ENCODE results near the gene CEMIP2. TPM values are rescaled to one million over a fixed set of nuclear protein-coding genes. Genes with fewer than 3 reads are reported as not detected.

CEMIP2 gene
- total RNA-seq, 5 donors from 2014 or later (not counting 1 experiment from before 2014, with no cell fraction given): 82.1 to 285 (median 90.8) TPM

GRCh38 chr9:71781391-71781790 is 13.1 kb upstream of the CEMIP2 start:
- H3K27ac ChIP-seq (ENCODE audit: low read length): peak overlapping the region; percentile 94
- Mint-ChIP-seq H3K9me3 (no peaks in the 10 kb centered on the region), H3K4me1 (peaks cover 46 to 48% (median 46%) of the 10 kb centered on the region in 3 donors), H3K36me3 (no peaks in the 10 kb centered on the region), H3K27ac (peak overlapping the region; percentile 97 to 99), H3K4me3 (peak overlapping the region; percentile 6 to 61 (median 25)), H3K27me3 (no peaks in the 10 kb centered on the region)
- ATAC-seq (replicated peaks in 1 of 4) (peak in 2 of 4 experiments; percentile 21 to 36), DNase-seq (peak in 1 of 35 experiments; percentile 38)
- ChIA-PET CTCF (interaction anchor here (0.5 to 4.2 kb wide), 12 partner anchors 9 to 1362 kb away, joined by 3 to 44 read pairs (median 6); partner anchors contain the start of genes ABHD17B (in 1 of the 2) and C9orf85 (in 1 of the 2)), POLR2A (interaction anchor here (0.7 to 2.8 kb wide), 6 partner anchors 9 to 37 kb away, joined by 3 to 13 read pairs (median 7); partner anchors contain the start of gene CEMIP2 (in 1 of the 2))
- no peaks in the 10 kb centered on the region for H3K9me3 ChIP-seq
- no peak overlapping the region for H3K4me3 ChIP-seq (ENCODE audit: control insufficient read depth in 1 of 2, extremely low read depth in 1 of 2, low read length in 1 of 2)
- H3K4me1 ChIP-seq (ENCODE audit: control insufficient read depth in 1 of 2, extremely low read depth in 1 of 2, insufficient read depth in 2 of 2, low read length in 2 of 2): peaks cover 29 to 32% of the 10 kb centered on the region in 2 experiments
- H3K36me3 ChIP-seq (ENCODE audit: control insufficient read depth in 2 of 2, extremely low read depth in 1 of 2, insufficient read depth in 1 of 2, low read length in 1 of 2): no peaks in the 10 kb centered on the region
- no peaks in the 10 kb centered on the region for H3K27me3 ChIP-seq (replicated peaks in 1 of 2; ENCODE audit: control insufficient read depth in 2 of 2, extremely low read depth in 1 of 2, insufficient read depth in 2 of 2, low read length in 1 of 2)

DNA sequence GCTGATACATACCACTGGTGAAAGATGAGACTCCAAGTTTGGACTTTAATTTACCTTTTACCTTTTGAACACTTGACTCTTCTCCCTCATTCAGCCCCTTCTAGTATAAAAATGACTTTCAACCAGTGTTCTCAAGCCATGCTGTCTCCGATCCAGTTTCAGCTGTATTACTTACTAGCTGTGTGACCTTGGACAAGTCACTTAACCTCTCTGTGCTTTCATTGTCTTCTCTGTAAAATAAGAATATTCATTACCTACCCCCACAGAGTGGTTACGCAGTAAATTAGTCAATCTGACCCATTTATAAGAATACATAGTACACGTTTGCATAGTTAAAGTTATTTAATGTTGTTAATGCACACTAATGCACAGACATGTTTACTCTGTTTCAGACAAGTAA is 12.6 kb upstream of the CEMIP2 start:
- H3K27me3 Mint-ChIP-seq: no peaks in the 10 kb centered on the region

GRCh38 chr9:71778085-71778484 is 9.8 kb upstream of the CEMIP2 start:
- peaks cover 37 to 42% (median 38%) of the 10 kb centered on the region in 3 donors for H3K4me1 Mint-ChIP-seq
- H3K4me1 ChIP-seq (ENCODE audit: control insufficient read depth in 1 of 2, extremely low read depth in 1 of 2, insufficient read depth in 2 of 2, low read length in 2 of 2): peaks cover 21 to 30% of the 10 kb centered on the region in 2 experiments
- CTCF ChIA-PET: interaction anchor here in 1 of 2 donors (0.5 kb wide), 1 partner anchor 42 kb away, joined by 4 read pairs; no protein-coding TSS in a partner anchor
- DNase-seq: no peak
- no peaks in the 10 kb centered on the region for H3K36me3 Mint-ChIP-seq
- H3K4me3 ChIP-seq (ENCODE audit: control insufficient read depth in 1 of 2, extremely low read depth in 1 of 2, low read length in 1 of 2): no peak overlapping the region
- no peak overlapping the region for H3K27ac Mint-ChIP-seq
- ATAC-seq (replicated peaks in 1 of 4): no peak
- H3K9me3 ChIP-seq: no peaks in the 10 kb centered on the region
- no peaks in the 10 kb centered on the region for H3K9me3 Mint-ChIP-seq
- no peaks in the 10 kb centered on the region for H3K27me3 Mint-ChIP-seq
- no peaks in the 10 kb centered on the region for H3K27me3 ChIP-seq (replicated peaks in 1 of 2; ENCODE audit: control insufficient read depth in 2 of 2, extremely low read depth in 1 of 2, insufficient read depth in 2 of 2, low read length in 1 of 2)
- no peak overlapping the region for H3K27ac ChIP-seq (ENCODE audit: low read length)
- POLR2A ChIA-PET: interaction anchor here in 1 of 2 donors (0.6 kb wide), 1 partner anchor 132 kb away, joined by 10 read pairs; no protein-coding TSS in a partner anchor
- H3K36me3 ChIP-seq (ENCODE audit: control insufficient read depth in 2 of 2, extremely low read depth in 1 of 2, insufficient read depth in 1 of 2, low read length in 1 of 2): no peaks in the 10 kb centered on the region
- 84% methylated on average over 4 of the region's 5 CpGs for WGBS (ENCODE audit: insufficient coverage)
- no peak overlapping the region for H3K4me3 Mint-ChIP-seq

More for the DNA sequence above, 12.6 kb upstream of the CEMIP2 start:
- no peak for ATAC-seq (replicated peaks in 1 of 4)
- DNase-seq: no peak
- Mint-ChIP-seq H3K36me3 (no peaks in the 10 kb centered on the region), H3K9me3 (no peaks in the 10 kb centered on the region), H3K4me1 (peaks cover 46 to 51% (median 46%) of the 10 kb centered on the region in 3 donors), H3K4me3 (peak overlapping the region in 2 of 3 donors; percentile 25 to 61), H3K27ac (peak overlapping the region; percentile 97 to 99)
- Histone ChIP-seq H3K4me1 (ENCODE audit: control insufficient read depth in 1 of 2, extremely low read depth in 1 of 2, insufficient read depth in 2 of 2, low read length in 2 of 2) (peaks cover 29 to 32% of the 10 kb centered on the region in 2 experiments), H3K4me3 (ENCODE audit: control insufficient read depth in 1 of 2, extremely low read depth in 1 of 2, low read length in 1 of 2) (no peak overlapping the region), H3K9me3 (no peaks in the 10 kb centered on the region), H3K27ac (ENCODE audit: low read length) (peak overlapping the region; percentile 94), H3K36me3 (ENCODE audit: control insufficient read depth in 2 of 2, extremely low read depth in 1 of 2, insufficient read depth in 1 of 2, low read length in 1 of 2) (no peaks in the 10 kb centered on the region), H3K27me3 (replicated peaks in 1 of 2; ENCODE audit: control insufficient read depth in 2 of 2, extremely low read depth in 1 of 2, insufficient read depth in 2 of 2, low read length in 1 of 2) (no peaks in the 10 kb centered on the region)
- ChIA-PET CTCF (interaction anchor here (0.6 to 4.2 kb wide), 14 partner anchors 11 to 421 kb away, joined by 3 to 44 read pairs (median 5); partner anchors contain the start of genes ABHD17B (in 1 of the 2) and C9orf85 (in 1 of the 2)), POLR2A (interaction anchor here (0.6 to 2.8 kb wide), 10 partner anchors 8 to 101 kb away, joined by 3 to 13 read pairs (median 6); partner anchors contain the start of gene CEMIP2 (in 1 of the 2))
- no CpG with 5 or more reads among the region's 3 CpGs for WGBS (ENCODE audit: insufficient coverage)

DNA sequence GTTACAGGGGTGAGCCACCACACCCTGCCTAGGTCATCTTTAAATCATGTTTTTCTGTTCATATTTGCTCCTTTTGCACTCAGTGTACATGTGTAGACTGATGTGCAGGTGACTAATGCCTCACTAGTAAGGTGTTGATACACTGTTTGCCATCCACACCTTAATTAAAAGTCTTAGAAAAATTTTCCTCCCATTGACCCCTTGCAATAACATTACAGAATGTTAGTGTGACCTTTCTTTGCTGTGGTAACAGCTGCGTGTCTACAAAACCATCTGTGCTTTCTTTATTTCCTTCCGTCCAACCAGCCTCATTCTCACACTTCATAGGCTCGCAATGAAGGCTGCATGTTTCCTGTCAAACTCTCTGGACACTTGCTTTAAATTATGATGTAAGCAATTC is 6.6 kb upstream of the CEMIP2 start:
- ATAC-seq (replicated peaks in 1 of 4): peak in 2 of 4 experiments; percentile 36 to 58
- no peaks in the 10 kb centered on the region for H3K27me3 Mint-ChIP-seq
- H3K4me1 Mint-ChIP-seq: peaks cover 9 to 20% (median 16%) of the 10 kb centered on the region in 3 donors
- Histone ChIP-seq H3K4me1 (ENCODE audit: control insufficient read depth in 1 of 2, extremely low read depth in 1 of 2, insufficient read depth in 2 of 2, low read length in 2 of 2) (peaks cover 1 to 21% of the 10 kb centered on the region in 2 experiments), H3K36me3 (ENCODE audit: control insufficient read depth in 2 of 2, extremely low read depth in 1 of 2, insufficient read depth in 1 of 2, low read length in 1 of 2) (no peaks in the 10 kb centered on the region), H3K27ac (ENCODE audit: low read length) (no peak overlapping the region), H3K4me3 (ENCODE audit: control insufficient read depth in 1 of 2, extremely low read depth in 1 of 2, low read length in 1 of 2) (no peak overlapping the region), H3K27me3 (replicated peaks in 1 of 2; ENCODE audit: control insufficient read depth in 2 of 2, extremely low read depth in 1 of 2, insufficient read depth in 2 of 2, low read length in 1 of 2) (no peaks in the 10 kb centered on the region), H3K9me3 (no peaks in the 10 kb centered on the region)
- no peak for DNase-seq
- ChIA-PET CTCF (no interaction called here), POLR2A (no interaction called here)
- no peak overlapping the region for H3K4me3 Mint-ChIP-seq
- no peaks in the 10 kb centered on the region for H3K9me3 Mint-ChIP-seq
- H3K36me3 Mint-ChIP-seq: no peaks in the 10 kb centered on the region
- 40% methylated on average over 1 of the region's 3 CpGs for WGBS (ENCODE audit: insufficient coverage)
- H3K27ac Mint-ChIP-seq: no peak overlapping the region

- no peak overlapping the region for H3K27ac Mint-ChIP-seq
- no peaks in the 10 kb centered on the region for H3K9me3 ChIP-seq
- H3K27me3 ChIP-seq (replicated peaks in 1 of 2; ENCODE audit: control insufficient read depth in 2 of 2, extremely low read depth in 1 of 2, insufficient read depth in 2 of 2, low read length in 1 of 2): no peaks in the 10 kb centered on the region
- POLR2A ChIA-PET: interaction anchor here (0.9 to 1.0 kb wide), 2 partner anchors 9 to 43 kb away, joined by 3 to 4 read pairs; no protein-coding TSS in a partner anchor
- ATAC-seq (replicated peaks in 1 of 4) (no peak), DNase-seq (no peak)
- H3K4me1 ChIP-seq (ENCODE audit: control insufficient read depth in 1 of 2, extremely low read depth in 1 of 2, insufficient read depth in 2 of 2, low read length in 2 of 2): peaks cover 3 to 31% of the 10 kb centered on the region in 2 experiments
- no peak overlapping the region for H3K4me3 ChIP-seq (ENCODE audit: control insufficient read depth in 1 of 2, extremely low read depth in 1 of 2, low read length in 1 of 2)
- 38% methylated on average over 2 of the region's 4 CpGs for WGBS (ENCODE audit: insufficient coverage)
- no peak overlapping the region for H3K4me3 Mint-ChIP-seq
- no peaks in the 10 kb centered on the region for H3K9me3 Mint-ChIP-seq
- H3K27me3 Mint-ChIP-seq: no peaks in the 10 kb centered on the region
- H3K36me3 Mint-ChIP-seq: no peaks in the 10 kb centered on the region
- H3K27ac ChIP-seq (ENCODE audit: low read length): no peak overlapping the region
- peaks cover 17 to 19% (median 17%) of the 10 kb centered on the region in 3 donors for H3K4me1 Mint-ChIP-seq
- no peaks in the 10 kb centered on the region for H3K36me3 ChIP-seq (ENCODE audit: control insufficient read depth in 2 of 2, extremely low read depth in 1 of 2, insufficient read depth in 1 of 2, low read length in 1 of 2)
- CTCF ChIA-PET: interaction anchor here in 1 of 2 donors (0.6 kb wide), 1 partner anchor 1403 kb away, joined by 3 read pairs; no protein-coding TSS in a partner anchor
Measured at GRCh38 chr9:71772726-71773125, 4.4 kb upstream of the CEMIP2 start.

GRCh38 chr9:71770170-71770569 is 1.9 kb upstream of the CEMIP2 start:
- CTCF ChIA-PET: interaction anchor here (0.6 to 1.8 kb wide), 6 partner anchors 10 to 1146 kb away, joined by 3 to 12 read pairs (median 4); no protein-coding TSS in a partner anchor
- no peak for DNase-seq
- no peaks in the 10 kb centered on the region for H3K27me3 ChIP-seq (replicated peaks in 1 of 2; ENCODE audit: control insufficient read depth in 2 of 2, extremely low read depth in 1 of 2, insufficient read depth in 2 of 2, low read length in 1 of 2)
- Mint-ChIP-seq H3K27ac (peak overlapping the region; percentile 93 to 94), H3K27me3 (no peaks in the 10 kb centered on the region), H3K4me1 (peaks cover 30 to 41% (median 32%) of the 10 kb centered on the region in 3 donors), H3K36me3 (no peaks in the 10 kb centered on the region), H3K4me3 (peak overlapping the region; percentile 89 to 99 (median 93)), H3K9me3 (no peaks in the 10 kb centered on the region)
- POLR2A ChIA-PET: interaction anchor here in 1 of 2 donors (1.7 kb wide), 1 partner anchor 12 kb away, joined by 13 read pairs; no protein-coding TSS in a partner anchor
- H3K36me3 ChIP-seq (ENCODE audit: control insufficient read depth in 2 of 2, extremely low read depth in 1 of 2, insufficient read depth in 1 of 2, low read length in 1 of 2): no peaks in the 10 kb centered on the region
- H3K27ac ChIP-seq (ENCODE audit: low read length): peak overlapping the region; percentile 87
- no peak for ATAC-seq (replicated peaks in 1 of 4)
- H3K4me3 ChIP-seq (ENCODE audit: control insufficient read depth in 1 of 2, extremely low read depth in 1 of 2, low read length in 1 of 2): no peak overlapping the region
- peaks cover 18 to 46% of the 10 kb centered on the region in 2 experiments for H3K4me1 ChIP-seq (ENCODE audit: control insufficient read depth in 1 of 2, extremely low read depth in 1 of 2, insufficient read depth in 2 of 2, low read length in 2 of 2)
- WGBS (ENCODE audit: insufficient coverage): 92% methylated on average over 2 of the region's 3 CpGs
- no peaks in the 10 kb centered on the region for H3K9me3 ChIP-seq
